H1 (cell line): Measurements from ENCODE around the gene CELF6. TPM values are rescaled to one million over a fixed set of nuclear protein-coding genes. Genes with fewer than 3 reads are reported as not detected.

Source experiments
- CTCF ChIA-PET: fragments of 300-600 bp; sonication (Branson Sonifier 250); formaldehyde crosslinking; loops from one replicate; lab custom pipeline; 2021; ENCODE audit not compliant: partially characterized antibody; lab: Charles Lee
- POLR2A ChIA-PET: fragments of 300-600 bp; sonication (Branson Sonifier 250); formaldehyde crosslinking; loops from one replicate; lab custom pipeline; 2021; ENCODE audit warnings: inconsistent platforms; ENCODE audit not compliant: partially characterized antibody; lab: Charles Lee
- DNase-seq, 2 experiments: peaks; one replicate each; pipeline versions ENCODE4 v3.0.0 to v3.0.0-alpha.2; 2010 to 2022; ENCODE audit warnings: low spot score in 2 of 2, low read depth in 1 of 2, mixed read lengths in 1 of 2
- FAIRE-seq: peaks from 2 replicates; lab custom pipeline; 2011; peaks lifted over from hg19 to GRCh38; lab: Jason Lieb, UNC
- H2AFZ ChIP-seq: 2 replicates; pipeline ENCODE4 v1.8.1; 2012; ENCODE audit warnings: low read length, inconsistent platforms
- H2AK5ac ChIP-seq: 2 replicates; pipeline ENCODE4 v1.6.1; 2013; ENCODE audit warnings: low read depth, low read length
- H2BK120ac ChIP-seq: replicated peaks from 2 replicates; pipeline ENCODE3; 2013; ENCODE audit warnings: low read depth, low read length, inconsistent platforms
- H2BK12ac ChIP-seq: 2 replicates; pipeline ENCODE4 v1.6.1; 2013; ENCODE audit warnings: low read depth, low read length
- H2BK15ac ChIP-seq: 2 replicates; pipeline ENCODE4 v1.6.1; 2013; ENCODE audit warnings: low read length
- H2BK20ac ChIP-seq: 2 replicates; pipeline ENCODE4 v1.6.1; 2013; ENCODE audit warnings: low read length
- H2BK5ac ChIP-seq: 2 replicates; pipeline ENCODE4 v1.6.1; 2013; ENCODE audit warnings: low read depth, low read length
- H3K14ac ChIP-seq: 2 replicates; pipeline ENCODE4 v1.6.1; 2013; ENCODE audit warnings: inconsistent platforms; ENCODE audit not compliant: insufficient read length
- H3K18ac ChIP-seq: 2 replicates; pipeline ENCODE4 v1.6.1; 2013; ENCODE audit warnings: low read length; ENCODE audit errors: extremely low read depth
- H3K23ac ChIP-seq: 2 replicates; pipeline ENCODE4 v1.6.1; 2013; ENCODE audit warnings: inconsistent platforms; ENCODE audit not compliant: insufficient read length
- H3K23me2 ChIP-seq: 2 replicates; pipeline ENCODE4 v1.6.1; 2013; ENCODE audit warnings: low read depth, low read length
- H3K27ac ChIP-seq: 2 replicates; pipeline ENCODE4 v1.6.1; 2011; ENCODE audit warnings: low read depth, low read length, inconsistent platforms
- H3K27me3 ChIP-seq, 4 experiments: replicated peaks in 1 of 4; 1 replicate in 1 of 4; 2 replicates in 3 of 4; pipeline versions ENCODE4 v1.6.1 to v1.8.1; 2011 to 2013; ENCODE audit warnings: low read length in 3 of 4, mild to moderate bottlenecking in 3 of 4, inconsistent platforms in 2 of 4, mixed read lengths in 2 of 4, moderate library complexity in 1 of 4; ENCODE audit not compliant: control insufficient read depth in 3 of 4, insufficient read depth in 3 of 4; ENCODE audit errors: extremely low read depth in 1 of 4
- H3K36me3 ChIP-seq, 4 experiments: 2 replicates each; pipeline versions ENCODE4 v1.6.1 to v1.8.1; 2011 to 2013; ENCODE audit warnings: mild to moderate bottlenecking in 4 of 4, low read length in 3 of 4, moderate library complexity in 2 of 4, control low read depth in 1 of 4, inconsistent platforms in 1 of 4; ENCODE audit not compliant: insufficient read depth in 4 of 4, control insufficient read depth in 2 of 4
- H3K4ac ChIP-seq: replicated peaks from 2 replicates; pipeline ENCODE3; 2013; ENCODE audit warnings: low read length, low read depth, mixed read lengths, inconsistent platforms; ENCODE audit not compliant: insufficient read length
- H3K4me1 ChIP-seq, 4 experiments: replicated peaks in 1 of 4; 1 replicate in 1 of 4; 2 replicates in 3 of 4; pipeline versions ENCODE4 v1.6.1 to v1.8.1; 2011 to 2013; ENCODE audit warnings: low read length in 3 of 4, inconsistent platforms in 2 of 4, mixed read lengths in 1 of 4; ENCODE audit not compliant: insufficient read depth in 4 of 4, control insufficient read depth in 3 of 4
- H3K4me2 ChIP-seq, 2 experiments: 2 replicates each; pipeline versions ENCODE4 v1.6.1 to v1.8.1; 2011 to 2013; ENCODE audit warnings: low read depth in 2 of 2, low read length in 2 of 2, control low read depth in 1 of 2, inconsistent platforms in 1 of 2, mild to moderate bottlenecking in 1 of 2; ENCODE audit not compliant: insufficient read depth in 1 of 2
- H3K4me3 ChIP-seq, 4 experiments: fragments of 200-600, 300-600 bp in 1 of 4; sonication (generic), shearing (Covaris generic), sonication (Bioruptor Twin) in 1 of 4; 2 replicates each; pipeline versions ENCODE4 v1.5.1 to v1.8.1; 2011 to 2016; ENCODE audit warnings: low read length in 4 of 4, low read depth in 3 of 4, control low read depth in 2 of 4, inconsistent platforms in 2 of 4, mild to moderate bottlenecking in 2 of 4, mixed read lengths in 1 of 4, moderate library complexity in 1 of 4; ENCODE audit not compliant: insufficient read depth in 2 of 4; ENCODE audit errors: extremely low read depth in 1 of 4
- H3K56ac ChIP-seq: replicated peaks from 2 replicates; pipeline ENCODE3; 2013; ENCODE audit warnings: low read depth, mild to moderate bottlenecking, mixed read lengths, low read length, inconsistent platforms; ENCODE audit not compliant: insufficient read length
- H3K79me1 ChIP-seq: 2 replicates; pipeline ENCODE4 v1.6.1; 2013; ENCODE audit warnings: low read depth, low read length, control low read depth
- H3K79me2 ChIP-seq, 2 experiments: 2 replicates each; pipeline versions ENCODE4 v1.6.1 to v1.8.1; 2012 to 2013; ENCODE audit warnings: low read length in 2 of 2, mild to moderate bottlenecking in 2 of 2, inconsistent platforms in 1 of 2; ENCODE audit not compliant: insufficient read depth in 2 of 2, control insufficient read depth in 1 of 2
- H3K9ac ChIP-seq, 4 experiments: replicated peaks in 1 of 4; 1 replicate in 1 of 4; 2 replicates in 3 of 4; pipeline versions ENCODE4 v1.6.1 to v1.8.1; 2011 to 2013; ENCODE audit warnings: low read depth in 3 of 4, low read length in 3 of 4, control low read depth in 2 of 4, mild to moderate bottlenecking in 2 of 4, moderate library complexity in 2 of 4, inconsistent platforms in 1 of 4; ENCODE audit errors: extremely low read depth in 1 of 4
- H3K9me3 ChIP-seq, 2 experiments: 2 replicates each; pipeline versions ENCODE4 v1.6.1 to v1.8.1; 2012 to 2013; ENCODE audit warnings: mild to moderate bottlenecking in 2 of 2, moderate library complexity in 2 of 2, control low read depth in 1 of 2, inconsistent platforms in 1 of 2, low read depth in 1 of 2, low read length in 1 of 2, mixed read lengths in 1 of 2; ENCODE audit not compliant: insufficient read depth in 2 of 2
- H4K20me1 ChIP-seq, 2 experiments: replicated peaks in 1 of 2; 2 replicates each; pipeline versions ENCODE3 to v1.8.1; 2011 to 2013; ENCODE audit warnings: inconsistent platforms in 2 of 2, low read length in 2 of 2, mild to moderate bottlenecking in 1 of 2; ENCODE audit not compliant: insufficient read depth in 2 of 2, control insufficient read depth in 1 of 2
- H4K5ac ChIP-seq: 2 replicates; pipeline ENCODE4 v1.6.1; 2013; ENCODE audit warnings: low read length, low read depth, mixed read lengths, inconsistent platforms; ENCODE audit not compliant: insufficient read length
- H4K8ac ChIP-seq: 2 replicates; pipeline ENCODE4 v1.8.0; 2013; ENCODE audit warnings: mild to moderate bottlenecking, moderate library complexity, low read length, inconsistent platforms; ENCODE audit not compliant: insufficient read depth; ENCODE audit errors: extremely low read depth
- H4K91ac ChIP-seq: replicated peaks from 2 replicates; pipeline ENCODE3; 2013; ENCODE audit warnings: low read length, mixed read lengths, inconsistent platforms; ENCODE audit not compliant: insufficient read length
- POLR2AphosphoS5 ChIP-seq: IDR thresholded peaks from 2 replicates; pipeline ENCODE4 v1.6.1; 2011; ENCODE audit warnings: low read depth, low read length
- polyA plus RNA-seq, 7 experiments: library from polyadenylated mRNA; depleted of rRNA in 3 of 7; stranded (reverse) in 5 of 7; unstranded in 2 of 7; fragments of >200 nt in 5 of 7; fragments of 200-250 nt in 2 of 7; gene quantifications; 1 replicate in 5 of 7; 2 replicates in 1 of 7; 4 replicates in 1 of 7; pipeline versions ENCODE4 v1.2.1 to v1.2.3, GENCODE V29; 2011 to 2013; ENCODE audit warnings: missing spikeins in 2 of 7, mixed read lengths in 2 of 7
- total RNA-seq: library from RNA; stranded (reverse); fragmentation: NEBNext Ultra II Directional; extraction: Animal tissue kit (Norgen Biotek cat#: 25700); gene quantifications from 2 replicates; pipeline ENCODE4 v1.2.1, GENCODE V29; 2021

The CELF6 gene
- total and polyA plus RNA-seq, 2 of the 8 experiments (the other 6 are each of a cell fraction or from before 2014, with no cell fraction given), result 0.09 to 0.19 TPM

DNA sequence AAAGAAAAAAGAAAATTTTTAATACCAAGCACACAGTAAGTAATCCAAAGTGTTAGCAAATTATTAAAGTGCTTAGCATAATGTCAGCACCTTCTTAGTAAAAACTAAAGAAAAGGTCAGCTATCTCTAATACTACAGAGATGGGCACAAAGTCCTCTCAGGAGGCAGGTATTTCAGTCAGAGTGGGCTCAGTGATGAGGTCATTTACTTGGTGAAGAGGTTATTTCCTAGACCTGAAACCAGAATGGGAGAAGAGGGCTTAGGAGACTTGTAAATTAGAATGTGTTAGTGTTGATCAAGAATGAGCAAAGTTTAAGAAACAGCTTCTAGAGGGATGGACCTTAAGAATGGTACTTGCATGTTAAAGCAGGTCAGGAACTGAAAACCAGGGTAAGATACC is 80.3 kb downstream of the CELF6 start:
- CTCF ChIA-PET, result interaction anchor here (1.3 to 4.8 kb wide), 3 partner anchors 12 to 40 kb away, joined by 3 to 29 read pairs (median 28); partner anchors contain the start of gene GRAMD2A
- H2BK5ac ChIP-seq, result no peak overlapping the region
- no peak overlapping the region for H3K27ac ChIP-seq
- no peaks in the 10 kb centered on the region for H3K9me3 ChIP-seq
- no peak overlapping the region for H3K23ac ChIP-seq
- H4K20me1 ChIP-seq, result peaks cover 15 to 18% of the 10 kb centered on the region in 2 experiments
- peaks cover 27 to 87% (median 60%) of the 10 kb centered on the region in 4 experiments for H3K27me3 ChIP-seq
- H3K79me1 ChIP-seq, result no peaks in the 10 kb centered on the region
- H4K5ac ChIP-seq, result no peak overlapping the region
- H3K23me2 ChIP-seq, result no peaks in the 10 kb centered on the region
- no peak overlapping the region for H2BK120ac ChIP-seq
- H3K4me1 ChIP-seq, result peaks cover 0 to 13% (median 4%) of the 10 kb centered on the region in 4 experiments; a peak in 4 of 7 replicates
- no peak overlapping the region for H2BK15ac ChIP-seq
- no peak overlapping the region for H3K56ac ChIP-seq
- no peak overlapping the region for H3K4me3 ChIP-seq
- H2AK5ac ChIP-seq, result no peak overlapping the region
- H4K91ac ChIP-seq, result no peak overlapping the region
- no peak for TF ChIP-seq POLR2AphosphoS5
- no peak overlapping the region for H2AFZ ChIP-seq
- H4K8ac ChIP-seq, result no peak overlapping the region
- H3K36me3 ChIP-seq, result peaks cover 3 to 33% (median 15%) of the 10 kb centered on the region in 4 experiments; a peak in 6 of 8 replicates
- H3K4me2 ChIP-seq, result no peak overlapping the region
- H3K4ac ChIP-seq, result no peak overlapping the region
- H2BK20ac ChIP-seq, result no peak overlapping the region
- no peak overlapping the region for H2BK12ac ChIP-seq
- POLR2A ChIA-PET, result interaction anchor here (0.6 to 6.3 kb wide), 3 partner anchors 8 to 842 kb away, joined by 3 to 66 read pairs (median 12); partner anchors contain the start of gene PKM
- no peak overlapping the region for H3K14ac ChIP-seq
- FAIRE-seq (no peak), DNase-seq (no peak)
- H3K18ac ChIP-seq, result no peak overlapping the region
- H3K9ac ChIP-seq, result no peak overlapping the region
- H3K79me2 ChIP-seq, result no peaks in the 10 kb centered on the region
